ENCODE measurements around the gene SIGLEC12. TPM values are rescaled to one million over a fixed set of nuclear protein-coding genes. Genes with fewer than 3 reads are reported as not detected.

SIGLEC12 gene
- total RNA-seq, 1 experiment from 2014 or later = not detected

DNA sequence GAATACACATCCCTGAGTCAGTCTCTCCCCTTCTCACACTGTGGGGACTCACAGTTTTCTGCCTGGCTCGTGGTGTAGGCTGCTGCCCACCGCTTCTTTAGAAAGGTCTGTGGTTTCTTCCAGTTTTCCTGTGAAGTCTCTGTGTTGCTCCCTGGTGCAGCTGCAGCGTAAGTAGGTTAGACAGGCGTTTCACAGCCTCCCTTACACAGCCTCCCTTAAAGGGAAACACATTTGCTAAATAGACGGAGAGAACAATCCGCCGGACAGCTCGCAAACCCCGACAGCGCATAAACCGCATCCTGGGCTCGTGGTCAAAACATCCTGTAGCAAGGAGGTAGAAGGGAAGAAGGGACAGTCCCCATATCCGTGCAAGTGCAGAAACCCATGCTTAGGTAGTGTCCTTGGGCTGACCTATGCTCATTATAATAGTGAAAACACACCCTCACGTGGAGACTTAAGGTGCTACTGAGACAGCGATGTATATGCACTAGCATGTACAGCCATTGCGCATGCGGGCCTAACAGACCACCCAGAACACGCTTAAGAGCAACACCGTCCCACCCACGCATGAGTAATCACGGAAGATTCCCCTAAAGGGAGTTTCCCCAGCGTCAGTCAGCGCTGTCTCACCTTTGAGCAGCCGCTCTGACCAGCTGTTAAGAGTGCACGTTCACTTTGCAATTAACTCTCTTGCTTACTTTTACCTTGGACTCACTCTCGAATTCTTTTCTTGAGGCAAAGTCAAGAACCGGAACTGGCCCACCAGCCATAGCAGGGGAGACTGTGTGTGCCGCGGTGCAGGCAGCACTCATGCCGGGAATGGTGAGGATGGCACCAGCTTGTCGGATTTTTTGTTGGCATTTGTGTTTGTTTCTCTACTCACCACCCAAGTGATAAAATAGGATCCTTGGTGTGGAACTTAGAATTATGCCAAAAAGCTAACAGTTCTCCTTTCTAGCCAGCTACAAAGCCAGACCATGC is 59.9 kb downstream of the SIGLEC12 start:
- Histone ChIP-seq H3K36me3 (ENCODE audit: control insufficient read depth, insufficient read depth, low read length) (no peaks in the 10 kb centered on the region), H3K4me3 (ENCODE audit: low read depth in 2 of 2, low read length in 2 of 2) (peak overlapping the region in 1 of 2 experiments; percentile 23; a peak in 1 of 4 replicates), H3K9me3 (ENCODE audit: control insufficient read depth, insufficient read depth, low read depth, low read length) (no peaks in the 10 kb centered on the region), H3K27me3 (ENCODE audit: control insufficient read depth, insufficient read depth, low read length) (peaks cover 9% of the 10 kb centered on the region), H3K27ac (ENCODE audit: low read length) (no peak overlapping the region), H3K4me1 (ENCODE audit: control insufficient read depth, insufficient read depth, low read length) (no peaks in the 10 kb centered on the region)
- ATAC-seq = peak; percentile 72
- in situ Hi-C loops (cut with HindIII; ENCODE audit: low pct_unique_long_range_greater_than_20kb, low sequenced_read_pairs) (no loop called here), intact Hi-C loops (cut with micrococcal nuclease; ENCODE audit: unreplicated experiment) (no loop called here)
- no peak for DNase-seq (ENCODE audit: low read depth, low spot score)
- ChIA-PET POLR2A (no interaction called here), CTCF (no interaction called here)
- no TSS peak for BruUV-seq (replicated peaks)
- no peak for TF ChIP-seq SIN3A (IDR thresholded peaks at IDR 0.05; ENCODE audit: borderline replicate concordance, insufficient read depth, low read depth, low read length)
- no peak for TF ChIP-seq TCF7L2 (IDR thresholded peaks at IDR 0.05; ENCODE audit: low read depth, low read length)
- no peak for TF ChIP-seq REST (IDR thresholded peaks at IDR 0.05; ENCODE audit: insufficient read depth in 1 of 2, low read depth in 2 of 2, low read length in 1 of 2)
- TF ChIP-seq, protein P1, sequence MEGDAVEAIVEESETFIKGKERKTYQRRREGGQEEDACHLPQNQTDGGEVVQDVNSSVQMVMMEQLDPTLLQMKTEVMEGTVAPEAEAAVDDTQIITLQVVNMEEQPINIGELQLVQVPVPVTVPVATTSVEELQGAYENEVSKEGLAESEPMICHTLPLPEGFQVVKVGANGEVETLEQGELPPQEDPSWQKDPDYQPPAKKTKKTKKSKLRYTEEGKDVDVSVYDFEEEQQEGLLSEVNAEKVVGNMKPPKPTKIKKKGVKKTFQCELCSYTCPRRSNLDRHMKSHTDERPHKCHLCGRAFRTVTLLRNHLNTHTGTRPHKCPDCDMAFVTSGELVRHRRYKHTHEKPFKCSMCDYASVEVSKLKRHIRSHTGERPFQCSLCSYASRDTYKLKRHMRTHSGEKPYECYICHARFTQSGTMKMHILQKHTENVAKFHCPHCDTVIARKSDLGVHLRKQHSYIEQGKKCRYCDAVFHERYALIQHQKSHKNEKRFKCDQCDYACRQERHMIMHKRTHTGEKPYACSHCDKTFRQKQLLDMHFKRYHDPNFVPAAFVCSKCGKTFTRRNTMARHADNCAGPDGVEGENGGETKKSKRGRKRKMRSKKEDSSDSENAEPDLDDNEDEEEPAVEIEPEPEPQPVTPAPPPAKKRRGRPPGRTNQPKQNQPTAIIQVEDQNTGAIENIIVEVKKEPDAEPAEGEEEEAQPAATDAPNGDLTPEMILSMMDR (IDR thresholded peaks at IDR 0.05) = no peak
- TF ChIP-seq POLR2AphosphoS5 (IDR thresholded peaks at IDR 0.05; ENCODE audit: low read depth, low read length) = no peak

Other genes starting within 250 kb of the SIGLEC12 start
- 0.13 TPM for gene IGLON5, start 190.2 kb downstream of the SIGLEC12 start, total RNA-seq (2021; ENCODE audit: unreplicated experiment)
- gene VSIG10L, start 159.7 kb downstream of the SIGLEC12 start, total RNA-seq (2021; ENCODE audit: unreplicated experiment) = 3.3 TPM
- gene ETFB, start 135.4 kb downstream of the SIGLEC12 start, total RNA-seq (2021; ENCODE audit: unreplicated experiment) = 66.2 TPM
- gene CLDND2, start 132.8 kb downstream of the SIGLEC12 start, total RNA-seq (2021; ENCODE audit: unreplicated experiment) = 0.95 TPM
- gene NKG7, start 129.1 kb downstream of the SIGLEC12 start, total RNA-seq (2021; ENCODE audit: unreplicated experiment) = 0.23 TPM
- gene LIM2, start 113.8 kb downstream of the SIGLEC12 start, total RNA-seq (2021; ENCODE audit: unreplicated experiment) = not detected
- not detected for gene C19orf84, start 111.2 kb downstream of the SIGLEC12 start, total RNA-seq (2021; ENCODE audit: unreplicated experiment)
- not detected for gene SIGLEC10, start 84.2 kb downstream of the SIGLEC12 start, total RNA-seq (2021; ENCODE audit: unreplicated experiment)
- gene SIGLEC8, start 43.3 kb downstream of the SIGLEC12 start, total RNA-seq (2021; ENCODE audit: unreplicated experiment) = not detected
- gene CEACAM18, start 23.3 kb downstream of the SIGLEC12 start, total RNA-seq (2021; ENCODE audit: unreplicated experiment) = not detected
- gene SIGLEC6, start 29.9 kb upstream of the SIGLEC12 start, total RNA-seq (2021; ENCODE audit: unreplicated experiment) = not detected
- 7.3 TPM for gene ZNF175, start 69.5 kb upstream of the SIGLEC12 start, total RNA-seq (2021; ENCODE audit: unreplicated experiment)
- not detected for gene SIGLEC5, start 128.6 kb upstream of the SIGLEC12 start, total RNA-seq (2021; ENCODE audit: unreplicated experiment)
- not detected for gene SIGLEC14, start 145.0 kb upstream of the SIGLEC12 start, total RNA-seq (2021; ENCODE audit: unreplicated experiment)
- gene SPACA6, start 191.5 kb upstream of the SIGLEC12 start, total RNA-seq (2021; ENCODE audit: unreplicated experiment) = 14.3 TPM
- gene HAS1, start 222.2 kb upstream of the SIGLEC12 start, total RNA-seq (2021; ENCODE audit: unreplicated experiment) = not detected

Data from Panc1 (cell line).